Nephron progenitor cell (in vitro differentiated cells): ENCODE results near the gene FRMPD4.

Source experiments
- DNase-seq: peaks from one replicate; pipeline ENCODE4 v3.0.0; 2021
- H3K27ac Mint-ChIP-seq: 2 replicates; pipeline ENCODE4 v1.8.0; 2021; ENCODE audit warnings: mild to moderate bottlenecking, moderate library complexity, mixed read lengths
- H3K27me3 Mint-ChIP-seq: 2 replicates; pipeline ENCODE4 v1.8.0; 2021; ENCODE audit warnings: mild to moderate bottlenecking, low read depth, mixed read lengths; ENCODE audit not compliant: poor library complexity
- H3K36me3 Mint-ChIP-seq: 2 replicates; pipeline ENCODE4 v1.8.0; 2021; ENCODE audit warnings: low read depth, mixed read lengths
- H3K4me1 Mint-ChIP-seq: 2 replicates; pipeline ENCODE4 v1.8.0; 2021; ENCODE audit warnings: mixed read lengths
- H3K4me3 Mint-ChIP-seq: 2 replicates; pipeline ENCODE4 v1.8.0; 2021; ENCODE audit warnings: mild to moderate bottlenecking, moderate library complexity, mixed read lengths
- H3K9me3 Mint-ChIP-seq: 2 replicates; pipeline ENCODE4 v1.8.0; 2021; ENCODE audit warnings: mild to moderate bottlenecking, moderate library complexity, mixed read lengths
- TF ChIP-seq, protein P1 (sequence below): fragments of 200-600 bp; sonication (generic); IDR thresholded peaks from 2 replicates; pipeline ENCODE4 v1.5.0; 2021; ENCODE audit warnings: antibody characterized with exemption

FRMPD4 gene

DNA sequence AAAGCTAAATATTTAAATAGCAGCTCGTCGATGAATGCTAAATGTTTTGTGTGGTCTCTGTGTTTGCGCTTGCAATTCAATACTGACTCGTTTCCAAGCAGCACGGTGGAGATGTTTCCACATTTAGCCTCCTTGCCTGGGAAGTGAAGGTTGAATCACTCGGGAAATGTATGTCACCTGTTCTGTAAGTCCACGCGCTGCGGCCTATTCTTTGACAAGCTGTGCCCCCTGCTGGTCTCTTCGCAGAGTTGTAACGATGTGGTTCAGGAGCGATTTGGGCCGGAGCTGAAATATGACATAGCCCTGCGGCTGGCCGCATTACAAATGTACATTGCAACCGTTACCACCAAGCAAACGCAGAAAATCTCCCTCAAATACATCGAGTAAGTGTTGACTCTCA lies 563.4 kb downstream of the FRMPD4 start:
- H3K4me1 Mint-ChIP-seq: no peaks in the 10 kb centered on the region
- peaks cover 29% of the 10 kb centered on the region for H3K9me3 Mint-ChIP-seq
- no peak overlapping the region for H3K4me3 Mint-ChIP-seq
- H3K36me3 Mint-ChIP-seq: no peaks in the 10 kb centered on the region
- H3K27ac Mint-ChIP-seq: no peak overlapping the region
- peak; percentile 46 for DNase-seq
- TF ChIP-seq, protein P1, sequence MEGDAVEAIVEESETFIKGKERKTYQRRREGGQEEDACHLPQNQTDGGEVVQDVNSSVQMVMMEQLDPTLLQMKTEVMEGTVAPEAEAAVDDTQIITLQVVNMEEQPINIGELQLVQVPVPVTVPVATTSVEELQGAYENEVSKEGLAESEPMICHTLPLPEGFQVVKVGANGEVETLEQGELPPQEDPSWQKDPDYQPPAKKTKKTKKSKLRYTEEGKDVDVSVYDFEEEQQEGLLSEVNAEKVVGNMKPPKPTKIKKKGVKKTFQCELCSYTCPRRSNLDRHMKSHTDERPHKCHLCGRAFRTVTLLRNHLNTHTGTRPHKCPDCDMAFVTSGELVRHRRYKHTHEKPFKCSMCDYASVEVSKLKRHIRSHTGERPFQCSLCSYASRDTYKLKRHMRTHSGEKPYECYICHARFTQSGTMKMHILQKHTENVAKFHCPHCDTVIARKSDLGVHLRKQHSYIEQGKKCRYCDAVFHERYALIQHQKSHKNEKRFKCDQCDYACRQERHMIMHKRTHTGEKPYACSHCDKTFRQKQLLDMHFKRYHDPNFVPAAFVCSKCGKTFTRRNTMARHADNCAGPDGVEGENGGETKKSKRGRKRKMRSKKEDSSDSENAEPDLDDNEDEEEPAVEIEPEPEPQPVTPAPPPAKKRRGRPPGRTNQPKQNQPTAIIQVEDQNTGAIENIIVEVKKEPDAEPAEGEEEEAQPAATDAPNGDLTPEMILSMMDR: peak; percentile 57
- peaks cover 9% of the 10 kb centered on the region for H3K27me3 Mint-ChIP-seq

DNA sequence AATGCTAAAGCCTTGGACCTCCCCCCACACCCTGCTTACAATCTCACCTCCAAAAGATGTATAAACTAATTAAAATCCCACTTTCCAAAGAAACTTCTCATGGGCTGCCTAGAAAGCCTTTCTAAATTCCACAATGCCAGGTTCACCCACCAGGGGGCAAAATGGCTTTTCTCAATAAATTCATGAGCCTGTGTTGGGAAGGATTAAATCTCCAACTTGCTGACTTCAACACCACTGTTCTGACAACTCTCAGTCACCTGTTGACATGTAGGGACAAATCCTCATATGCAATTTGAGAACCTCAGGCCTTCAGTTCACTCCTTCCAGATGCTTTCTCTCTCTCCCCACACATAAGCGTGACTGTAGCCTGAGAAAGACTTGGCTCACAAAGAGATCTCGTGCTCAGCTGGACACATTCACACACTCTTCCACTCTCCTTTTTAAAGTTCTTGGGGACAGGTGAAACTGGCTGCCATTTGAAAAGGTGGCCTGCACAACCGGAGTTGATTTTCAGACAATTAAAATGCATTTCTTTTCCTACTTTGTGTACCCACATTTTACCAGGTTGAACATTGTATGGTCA lies 564.3 kb downstream of the FRMPD4 start:
- peaks cover 29% of the 10 kb centered on the region for H3K9me3 Mint-ChIP-seq
- TF ChIP-seq, protein P1: peak; percentile 45
- no peaks in the 10 kb centered on the region for H3K36me3 Mint-ChIP-seq
- no peaks in the 10 kb centered on the region for H3K4me1 Mint-ChIP-seq
- H3K27ac Mint-ChIP-seq: no peak overlapping the region
- no peak overlapping the region for H3K4me3 Mint-ChIP-seq
- peak; percentile 28 for DNase-seq
- H3K27me3 Mint-ChIP-seq: peaks cover 8% of the 10 kb centered on the region

DNA sequence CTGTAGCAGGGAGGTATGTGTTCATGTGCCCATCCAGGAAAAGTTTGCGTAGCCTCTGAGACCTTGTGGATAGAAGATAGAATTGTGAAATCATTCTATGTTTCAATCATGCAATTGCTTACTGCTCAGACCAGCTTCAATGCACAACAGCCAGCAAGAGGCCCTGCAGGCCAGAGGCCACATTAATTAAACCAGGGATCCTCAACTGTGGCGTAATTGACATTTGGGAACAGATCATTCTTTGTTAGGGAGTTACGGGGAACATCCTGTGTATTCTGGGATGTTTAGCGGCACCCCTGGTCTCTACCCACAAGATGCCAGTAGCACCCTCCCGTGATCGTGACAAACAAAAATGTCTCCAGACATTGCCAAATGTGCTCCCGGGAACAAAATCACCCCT lies 566.4 kb downstream of the FRMPD4 start:
- Mint-ChIP-seq H3K9me3 (peaks cover 36% of the 10 kb centered on the region), H3K4me1 (no peaks in the 10 kb centered on the region), H3K27me3 (peaks cover 7% of the 10 kb centered on the region), H3K27ac (no peak overlapping the region), H3K36me3 (no peaks in the 10 kb centered on the region), H3K4me3 (no peak overlapping the region)
- DNase-seq: no peak
- TF ChIP-seq, protein P1: no peak

DNA sequence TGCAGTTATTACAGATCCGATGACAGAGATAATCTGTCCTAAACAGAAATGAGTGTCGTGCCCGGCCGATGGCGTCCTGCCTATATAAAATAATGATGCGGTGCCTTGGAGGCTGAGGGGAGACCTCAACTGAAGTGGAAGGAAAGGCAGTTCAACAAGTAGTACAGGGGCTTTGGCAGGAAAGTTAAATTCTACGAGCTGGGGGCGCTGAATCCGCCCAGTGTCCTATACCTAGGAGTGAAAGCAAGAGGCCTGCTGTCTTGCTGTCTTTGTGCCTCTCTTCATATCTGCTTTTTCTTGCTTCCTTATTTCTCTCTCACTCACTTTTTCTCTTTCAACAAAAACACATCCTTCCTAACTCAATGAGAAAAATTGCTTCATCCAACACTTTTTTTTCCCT lies 570.8 kb downstream of the FRMPD4 start:
- DNase-seq: peak; percentile 23
- Mint-ChIP-seq H3K27ac (no peak overlapping the region), H3K9me3 (peaks cover 32% of the 10 kb centered on the region), H3K4me1 (no peaks in the 10 kb centered on the region), H3K36me3 (no peaks in the 10 kb centered on the region), H3K27me3 (peaks cover 3% of the 10 kb centered on the region), H3K4me3 (no peak overlapping the region)
- TF ChIP-seq, protein P1: peak; percentile 8

- H3K27ac Mint-ChIP-seq: no peak overlapping the region
- TF ChIP-seq, protein P1: no peak
- H3K36me3 Mint-ChIP-seq: no peaks in the 10 kb centered on the region
- no peak overlapping the region for H3K4me3 Mint-ChIP-seq
- H3K27me3 Mint-ChIP-seq: peaks cover 8% of the 10 kb centered on the region
- DNase-seq: no peak
- peaks cover 45% of the 10 kb centered on the region for H3K9me3 Mint-ChIP-seq
- H3K4me1 Mint-ChIP-seq: no peaks in the 10 kb centered on the region
Observed at GRCh38 chrX:12711435-12712040, 573.3 kb downstream of the FRMPD4 start.

GRCh38 chrX:12716574-12716973 lies 578.3 kb downstream of the FRMPD4 start:
- H3K27me3 Mint-ChIP-seq: peaks cover 13% of the 10 kb centered on the region
- H3K4me1 Mint-ChIP-seq: no peaks in the 10 kb centered on the region
- TF ChIP-seq, protein P1: no peak
- no peak for DNase-seq
- H3K4me3 Mint-ChIP-seq: no peak overlapping the region
- H3K9me3 Mint-ChIP-seq: peaks cover 65% of the 10 kb centered on the region
- H3K27ac Mint-ChIP-seq: no peak overlapping the region
- no peaks in the 10 kb centered on the region for H3K36me3 Mint-ChIP-seq
